ENCODE data around the gene RBM19.

RBM19 gene

DNA sequence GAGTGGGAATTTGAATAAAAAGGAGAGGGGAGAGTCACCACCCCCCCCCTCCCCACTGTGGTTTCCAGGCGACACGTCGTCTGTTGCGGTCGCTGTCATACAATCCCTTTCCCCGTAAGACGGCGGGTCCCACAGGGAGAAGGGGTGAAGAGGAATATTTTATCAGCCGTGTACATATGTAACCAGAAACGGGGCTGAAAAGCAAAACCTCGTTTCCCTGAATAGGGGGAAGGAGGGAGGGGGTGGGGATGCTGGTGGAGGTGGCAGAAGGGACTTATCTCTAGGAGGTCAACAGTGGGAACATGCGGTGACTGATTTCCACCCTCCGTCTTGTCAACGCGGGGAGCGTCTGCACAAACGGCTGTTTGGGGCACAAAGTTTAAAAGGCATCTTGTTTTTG is 171.4 kb downstream of the RBM19 start:
- in situ Hi-C loops (cut with MboI; ENCODE audit: low sequenced_read_pairs, unreplicated experiment): no loop called here
- TF ChIP-seq, protein P1, sequence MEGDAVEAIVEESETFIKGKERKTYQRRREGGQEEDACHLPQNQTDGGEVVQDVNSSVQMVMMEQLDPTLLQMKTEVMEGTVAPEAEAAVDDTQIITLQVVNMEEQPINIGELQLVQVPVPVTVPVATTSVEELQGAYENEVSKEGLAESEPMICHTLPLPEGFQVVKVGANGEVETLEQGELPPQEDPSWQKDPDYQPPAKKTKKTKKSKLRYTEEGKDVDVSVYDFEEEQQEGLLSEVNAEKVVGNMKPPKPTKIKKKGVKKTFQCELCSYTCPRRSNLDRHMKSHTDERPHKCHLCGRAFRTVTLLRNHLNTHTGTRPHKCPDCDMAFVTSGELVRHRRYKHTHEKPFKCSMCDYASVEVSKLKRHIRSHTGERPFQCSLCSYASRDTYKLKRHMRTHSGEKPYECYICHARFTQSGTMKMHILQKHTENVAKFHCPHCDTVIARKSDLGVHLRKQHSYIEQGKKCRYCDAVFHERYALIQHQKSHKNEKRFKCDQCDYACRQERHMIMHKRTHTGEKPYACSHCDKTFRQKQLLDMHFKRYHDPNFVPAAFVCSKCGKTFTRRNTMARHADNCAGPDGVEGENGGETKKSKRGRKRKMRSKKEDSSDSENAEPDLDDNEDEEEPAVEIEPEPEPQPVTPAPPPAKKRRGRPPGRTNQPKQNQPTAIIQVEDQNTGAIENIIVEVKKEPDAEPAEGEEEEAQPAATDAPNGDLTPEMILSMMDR (IDR thresholded peaks at IDR 0.05; ENCODE audit: borderline replicate concordance, control extremely low read depth, extremely low read depth, insufficient read depth, missing control alignments): no peak
- no peak for DNase-seq (ENCODE audit: low spot score)

DNA sequence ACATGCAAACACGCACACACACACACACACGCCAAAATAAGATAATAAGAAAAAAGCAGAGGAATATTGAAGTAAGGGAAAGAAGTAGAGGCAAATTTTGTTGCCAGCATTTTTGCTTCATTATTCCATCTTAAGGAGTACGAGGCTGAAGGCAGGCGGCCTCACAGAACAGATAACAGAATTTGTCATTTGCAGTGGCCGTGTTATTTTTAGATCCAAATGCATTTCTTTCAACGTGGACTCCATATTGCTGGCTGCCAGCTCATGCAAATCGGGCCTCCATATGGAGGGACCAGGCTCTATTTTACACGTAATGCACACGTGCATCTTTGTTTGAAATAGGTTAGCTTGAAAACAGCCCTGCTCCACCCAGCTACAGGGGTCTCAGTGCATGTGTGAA is 172.9 kb downstream of the RBM19 start:
- DNase-seq (ENCODE audit: low spot score): no peak
- in situ Hi-C loops (cut with MboI; ENCODE audit: low sequenced_read_pairs, unreplicated experiment): no loop called here
- TF ChIP-seq, protein P1 (IDR thresholded peaks at IDR 0.05; ENCODE audit: borderline replicate concordance, control extremely low read depth, extremely low read depth, insufficient read depth, missing control alignments): no peak

DNA sequence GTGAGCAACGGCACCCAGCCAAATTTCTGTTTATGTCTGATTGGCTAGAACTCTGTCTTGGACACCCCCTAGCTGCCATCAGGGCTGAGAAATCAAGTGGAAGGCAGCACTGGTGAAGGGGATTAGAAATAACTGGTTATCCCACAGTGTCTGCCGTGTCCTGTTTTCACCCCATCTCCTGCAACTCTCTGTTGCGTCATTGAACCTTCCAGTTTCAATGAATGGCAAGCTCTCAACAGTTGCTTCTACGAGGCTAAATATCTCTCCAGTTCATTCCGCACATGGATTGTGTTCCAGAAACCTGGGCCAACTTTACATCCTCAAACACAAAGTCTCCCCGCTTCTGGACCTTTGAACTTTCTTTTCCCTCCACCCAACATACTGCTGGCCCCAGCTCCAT is 173.7 kb downstream of the RBM19 start:
- in situ Hi-C loops (cut with MboI; ENCODE audit: low sequenced_read_pairs, unreplicated experiment): no loop called here
- TF ChIP-seq, protein P1 (IDR thresholded peaks at IDR 0.05; ENCODE audit: borderline replicate concordance, control extremely low read depth, extremely low read depth, insufficient read depth, missing control alignments): no peak
- no peak for DNase-seq (ENCODE audit: low spot score)

DNA sequence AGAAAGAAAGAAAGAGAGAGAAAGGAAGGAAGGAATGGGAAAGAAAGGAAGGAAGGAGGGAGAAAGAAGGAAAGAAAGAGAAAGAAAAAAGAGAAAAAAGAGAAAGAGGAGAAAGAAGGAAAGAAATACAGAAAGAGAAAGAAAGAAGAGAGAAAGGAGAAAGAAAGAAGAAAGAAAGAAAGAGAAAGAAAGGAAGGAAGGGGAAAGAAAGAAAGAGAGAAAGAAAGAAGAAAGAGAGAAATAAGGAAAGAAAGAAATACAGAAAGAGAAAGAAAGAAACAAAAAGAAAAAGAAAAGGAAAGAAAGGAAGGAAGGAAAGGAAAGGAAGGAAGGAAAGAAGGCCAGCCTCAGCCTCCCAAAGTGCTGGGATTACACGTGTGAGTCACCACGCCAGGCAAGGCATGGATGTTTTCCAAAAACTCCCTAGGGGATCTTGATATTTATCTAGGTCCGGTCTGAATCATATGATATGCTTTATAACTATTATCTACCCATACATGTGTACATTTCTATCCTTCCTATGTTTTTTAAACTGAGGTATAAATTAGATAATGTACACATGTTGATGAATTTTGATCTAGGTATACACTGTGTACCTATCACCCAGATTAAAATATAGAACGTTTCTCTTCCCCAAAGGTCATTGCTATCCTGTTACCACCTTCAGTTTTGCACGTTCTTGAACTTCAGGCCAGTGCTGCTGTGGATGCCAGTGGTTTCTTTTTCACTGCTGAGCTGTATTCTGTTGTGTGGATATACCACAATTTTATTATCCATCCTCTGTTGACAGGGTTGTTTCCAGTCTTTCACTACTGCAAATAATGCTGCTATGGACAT is 177.9 kb downstream of the RBM19 start:
- in situ Hi-C loops (cut with MboI; ENCODE audit: low sequenced_read_pairs, unreplicated experiment): no loop called here
- no peak for DNase-seq (ENCODE audit: low spot score)
- TF ChIP-seq, protein P1 (IDR thresholded peaks at IDR 0.05; ENCODE audit: borderline replicate concordance, control extremely low read depth, extremely low read depth, insufficient read depth, missing control alignments): no peak

DNA sequence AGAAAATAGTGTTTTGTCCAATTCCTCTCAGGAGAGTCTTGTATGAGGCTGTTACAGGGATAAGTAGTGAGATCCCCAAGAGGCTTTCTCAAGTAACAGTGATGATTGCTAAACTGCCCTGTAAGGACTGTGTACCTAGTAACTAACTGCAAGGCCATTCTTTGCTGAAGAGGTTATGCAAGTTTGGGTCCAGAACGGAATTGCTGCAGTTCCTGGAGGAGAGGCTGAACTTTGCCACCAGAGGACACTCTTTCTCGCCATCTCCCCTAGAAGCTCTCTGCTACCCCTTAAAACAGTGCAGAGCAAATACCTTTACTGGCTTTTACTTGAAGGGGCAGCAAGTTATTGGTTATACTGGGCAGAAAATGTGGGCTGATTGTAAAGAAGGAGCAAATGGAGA is 180.0 kb downstream of the RBM19 start:
- in situ Hi-C loops (cut with MboI; ENCODE audit: low sequenced_read_pairs, unreplicated experiment): no loop called here
- TF ChIP-seq, protein P1 (IDR thresholded peaks at IDR 0.05; ENCODE audit: borderline replicate concordance, control extremely low read depth, extremely low read depth, insufficient read depth, missing control alignments): no peak
- no peak for DNase-seq (ENCODE audit: low spot score)

DNA sequence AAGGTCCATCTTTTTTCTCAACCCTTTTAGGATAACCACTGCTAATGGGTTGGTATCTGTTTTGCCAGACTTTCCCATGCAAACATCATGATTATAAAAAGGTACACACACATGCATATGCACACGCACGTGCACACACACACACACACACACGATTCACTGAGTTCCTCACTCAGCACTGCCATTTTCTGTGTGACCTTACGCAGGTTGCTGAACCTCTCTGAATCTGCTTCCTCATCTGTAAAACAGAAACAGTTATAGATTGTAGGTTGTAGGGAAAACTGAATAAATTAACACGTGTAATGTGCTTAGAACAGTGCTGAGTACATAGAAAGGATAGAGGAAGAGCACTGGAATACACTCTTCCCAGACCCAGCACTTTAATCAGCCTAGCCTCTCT is 182.3 kb downstream of the RBM19 start:
- TF ChIP-seq, protein P1 (IDR thresholded peaks at IDR 0.05; ENCODE audit: borderline replicate concordance, control extremely low read depth, extremely low read depth, insufficient read depth, missing control alignments): no peak
- in situ Hi-C loops (cut with MboI; ENCODE audit: low sequenced_read_pairs, unreplicated experiment): no loop called here
- DNase-seq (ENCODE audit: low spot score): no peak

All from GM13976 (cell line).